Activated CD8-positive, alpha-beta memory T cell treated with anti-CD3 and anti-CD28 coated beads, Interleukin-2, amount 50 U/mL, for 1 hour (primary cell): ENCODE results near the gene PLA2G4A.
"Not testable (repeated sequence)": the region's sequence is repeated elsewhere in the genome, so short reads cannot be mapped to it uniquely, and the experiment has no call there.

Experiments used
- DNase-seq: peaks from one replicate; pipeline ENCODE4 v3.0.0-alpha.2; 2020; ENCODE audit errors: extremely low read depth

PLA2G4A gene

DNA sequence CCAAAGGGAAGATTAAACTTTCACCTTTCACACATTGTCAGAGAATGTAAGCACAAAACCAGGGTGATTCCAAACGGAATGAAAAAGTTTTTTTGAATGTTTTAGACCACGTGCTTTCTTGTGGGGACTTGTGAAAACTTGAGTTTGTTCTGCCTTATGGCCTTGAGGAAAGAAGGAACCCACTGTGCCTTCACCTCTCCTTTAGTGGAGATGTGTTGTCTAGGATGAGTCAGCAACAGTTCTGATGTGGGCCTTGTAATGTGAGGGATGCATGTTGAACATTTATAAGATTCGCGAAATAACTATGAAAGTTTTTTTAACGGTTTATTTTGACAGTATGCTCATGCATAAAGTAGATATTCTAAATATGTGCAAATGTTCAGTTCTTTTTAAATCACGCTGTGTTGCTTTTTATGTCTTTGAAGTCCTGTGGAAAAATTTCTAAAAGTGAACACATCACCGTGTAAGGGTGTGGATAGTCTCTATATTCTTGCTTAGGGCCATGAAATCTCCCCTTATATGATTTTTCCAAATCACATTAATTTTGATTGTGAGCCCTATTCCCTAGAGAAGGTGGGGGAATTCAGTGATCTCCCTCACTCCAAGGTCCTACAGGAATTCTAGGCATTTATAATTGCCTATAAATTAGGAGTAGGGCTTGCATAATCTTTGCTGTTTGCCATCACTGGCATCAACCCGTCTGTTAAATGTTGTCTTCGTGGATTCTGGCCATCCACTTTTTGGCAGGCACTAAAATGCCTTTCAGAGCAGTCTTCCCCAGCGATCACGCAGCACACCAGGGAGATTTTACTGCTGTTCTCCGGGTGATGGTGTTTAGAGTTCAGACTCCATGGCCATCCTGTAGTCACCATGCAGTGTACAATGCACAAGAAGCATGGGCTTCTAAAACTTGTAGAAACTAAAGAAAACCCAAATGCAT, 47.4 kb downstream of the PLA2G4A start:
- no peak for DNase-seq

DNA sequence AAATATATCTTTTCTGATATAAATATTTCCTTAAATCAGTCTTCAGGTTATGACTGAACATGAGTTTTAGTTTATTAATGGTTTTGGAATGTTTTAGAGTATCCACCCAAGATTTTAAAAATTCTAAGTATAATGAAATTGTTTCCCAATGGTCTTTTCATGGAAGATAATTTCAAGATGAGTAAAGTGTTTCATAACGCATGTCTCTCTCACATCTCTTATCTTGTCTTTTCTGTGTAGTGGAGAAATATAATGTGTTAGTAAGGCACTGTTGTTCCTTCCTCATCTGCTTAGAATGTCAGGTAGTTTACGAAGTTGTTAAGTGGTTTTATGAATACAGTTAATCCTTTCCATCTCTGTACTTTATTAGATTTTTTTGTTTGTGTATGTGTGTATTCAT, 49.6 kb downstream of the PLA2G4A start:
- no peak for DNase-seq

DNA sequence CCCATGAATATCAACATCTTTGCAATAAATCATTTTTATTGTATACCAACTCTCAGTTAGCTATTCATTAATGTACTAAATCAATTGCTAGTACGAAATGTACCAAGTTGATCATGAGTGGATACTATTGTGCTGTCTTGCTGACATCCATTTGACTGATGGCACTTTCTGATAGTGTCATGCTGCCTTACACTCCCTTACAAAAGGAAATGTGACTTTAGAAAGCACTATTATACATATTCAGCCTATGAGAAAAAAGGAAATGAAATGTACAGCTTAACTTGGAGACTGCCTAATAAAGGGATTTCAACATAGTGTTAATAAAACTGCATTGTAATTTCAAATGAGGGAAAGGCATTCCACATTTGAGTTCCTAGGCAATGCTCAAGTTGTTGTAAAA, 52.2 kb downstream of the PLA2G4A start:
- no peak for DNase-seq

DNA sequence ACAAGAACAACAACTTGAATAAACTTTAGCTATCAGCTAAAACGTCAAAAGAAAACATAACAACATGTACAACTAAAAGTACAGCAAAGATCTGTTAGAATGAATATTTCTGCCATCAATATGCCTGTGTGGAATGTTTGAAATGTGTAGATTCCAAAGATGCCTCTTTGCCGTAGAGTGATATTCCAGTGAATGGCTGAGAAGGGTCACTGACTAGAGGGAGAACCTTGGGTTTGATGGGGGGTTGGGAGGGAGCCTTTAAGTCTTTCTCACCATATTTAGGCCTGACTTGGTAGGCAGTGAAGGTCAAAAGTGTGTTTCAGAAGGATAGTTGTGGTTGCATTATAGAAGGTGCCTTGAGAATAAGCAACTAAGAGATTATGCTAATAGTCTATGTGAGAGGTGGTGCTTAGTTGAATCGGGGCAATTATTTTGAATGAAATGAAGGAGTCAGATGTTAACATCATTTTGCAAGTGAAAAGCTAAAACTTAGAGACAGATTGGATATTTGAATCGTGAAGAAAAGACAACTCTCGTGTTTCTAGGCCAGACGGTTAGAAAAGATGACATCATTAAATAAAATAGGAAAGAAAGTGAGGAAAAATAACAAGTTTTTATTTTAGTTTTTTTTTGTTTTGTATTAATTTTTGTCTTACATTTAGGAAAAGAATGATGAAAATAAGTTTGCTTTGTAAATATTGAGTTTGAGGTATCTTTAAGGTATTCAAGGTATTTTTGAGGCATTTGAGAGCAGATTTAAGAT, 53.8 kb downstream of the PLA2G4A start:
- no peak for DNase-seq

DNA sequence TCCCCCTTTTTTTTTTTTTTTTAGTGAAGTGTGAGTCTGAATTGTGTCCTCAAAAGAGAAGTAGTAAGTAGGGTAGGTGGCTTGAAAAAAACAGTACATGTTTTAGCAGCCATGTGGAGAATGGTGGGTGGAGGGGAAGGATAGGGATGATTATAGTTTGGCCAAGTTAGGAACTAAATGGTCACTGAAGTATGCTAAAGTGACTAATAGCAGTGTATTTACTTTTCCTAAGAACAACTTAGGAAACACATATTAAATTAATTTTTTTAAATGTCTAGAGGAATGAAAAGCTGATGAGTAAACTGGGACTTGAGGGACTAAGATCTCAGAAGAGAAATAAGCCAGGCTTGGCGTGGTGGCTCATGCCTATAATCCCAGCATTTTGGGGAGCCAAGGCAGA, 55.5 kb downstream of the PLA2G4A start:
- no peak for DNase-seq

DNA sequence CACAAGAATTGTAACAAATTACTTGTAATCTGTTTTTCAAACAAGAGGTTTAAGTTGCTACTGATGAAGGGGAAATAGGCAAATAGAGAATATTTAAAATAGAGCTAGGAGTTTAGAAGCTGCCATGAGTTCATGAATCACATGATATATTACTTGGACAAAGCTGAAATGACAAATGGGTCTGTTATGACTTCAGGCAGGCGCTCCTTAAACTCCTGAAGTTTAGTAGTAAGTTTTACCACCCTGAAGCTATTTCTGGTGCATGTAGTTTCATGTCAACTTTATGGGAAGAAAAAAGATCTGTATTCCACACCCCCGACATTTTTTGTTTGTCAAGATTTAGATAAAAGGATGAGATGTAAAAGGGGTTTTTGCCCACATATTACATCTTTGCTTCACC, 58.5 kb downstream of the PLA2G4A start:
- no peak for DNase-seq

DNA sequence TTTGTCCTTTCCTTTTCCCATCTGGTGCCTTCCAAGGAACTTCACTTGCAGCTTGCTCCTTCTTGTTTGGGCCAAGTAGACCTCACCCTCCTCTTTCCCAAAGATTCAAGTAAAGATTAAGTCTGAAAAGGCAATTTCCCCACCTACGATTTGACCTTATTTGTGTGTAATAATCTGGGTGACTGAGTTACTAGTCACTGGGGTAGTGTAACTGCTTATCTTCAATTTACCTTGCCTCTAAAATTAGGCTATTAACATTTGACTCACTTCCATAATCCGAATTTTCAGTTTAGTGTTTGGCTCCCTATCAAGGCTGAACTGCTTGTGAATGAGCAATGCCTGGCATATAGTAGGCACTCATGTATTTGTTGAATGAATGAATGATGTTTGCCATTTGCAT, 59.6 kb downstream of the PLA2G4A start:
- no peak for DNase-seq

DNA sequence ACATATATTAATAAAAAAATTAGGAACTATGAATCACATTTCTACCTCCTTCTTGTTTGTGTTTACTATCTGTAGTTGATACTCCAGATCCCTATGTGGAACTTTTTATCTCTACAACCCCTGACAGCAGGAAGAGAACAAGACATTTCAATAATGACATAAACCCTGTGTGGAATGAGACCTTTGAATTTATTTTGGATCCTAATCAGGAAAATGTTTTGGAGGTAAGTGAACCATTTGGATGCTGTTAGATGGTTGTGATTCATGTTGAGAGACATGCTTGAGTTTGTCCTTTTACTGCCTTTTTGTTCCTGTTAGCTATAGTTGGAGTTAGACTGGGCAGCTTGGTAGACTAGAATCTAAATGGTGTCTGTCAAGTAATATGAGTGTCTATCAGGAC, 64.2 kb downstream of the PLA2G4A start:
- no peak for DNase-seq

DNA sequence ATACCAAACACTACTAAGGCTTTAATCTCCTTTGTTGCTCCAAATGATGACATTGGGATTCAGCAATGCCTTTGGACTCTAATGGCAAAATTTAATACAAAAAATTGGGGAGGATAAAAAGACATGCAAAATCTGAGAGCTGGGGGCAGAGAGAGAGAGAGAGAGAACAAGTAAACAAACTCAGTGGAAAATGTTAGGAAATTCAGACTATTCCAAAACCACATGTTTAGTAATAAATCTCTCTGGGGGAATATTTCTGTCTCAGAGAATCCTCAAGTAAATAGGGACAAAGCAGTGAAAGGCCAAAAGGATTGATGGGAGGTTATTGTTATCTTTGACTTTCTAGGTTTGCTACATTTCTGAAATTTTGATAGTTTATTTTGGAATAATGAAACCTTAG, 65.7 kb downstream of the PLA2G4A start:
- DNase-seq: no peak

DNA sequence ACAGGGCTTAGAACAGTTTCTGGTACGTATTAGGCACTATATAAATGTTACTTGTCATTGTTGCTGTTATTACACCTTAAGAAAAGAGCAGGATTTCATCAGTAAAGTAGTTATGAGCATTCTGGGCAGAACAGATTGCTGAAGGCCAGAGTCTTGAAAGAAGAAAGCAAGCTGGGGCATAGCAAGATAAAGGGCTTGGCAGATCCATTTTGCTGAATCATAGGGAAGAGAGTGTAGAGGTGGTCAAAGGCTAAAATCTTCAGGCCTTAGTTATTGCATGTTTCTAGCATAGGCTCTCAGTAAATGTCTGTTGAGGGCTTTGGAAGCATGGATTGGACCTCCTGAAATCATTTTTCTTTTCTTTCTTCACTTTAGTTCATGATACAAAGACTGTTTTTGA, 67.5 kb downstream of the PLA2G4A start:
- no peak for DNase-seq

DNA sequence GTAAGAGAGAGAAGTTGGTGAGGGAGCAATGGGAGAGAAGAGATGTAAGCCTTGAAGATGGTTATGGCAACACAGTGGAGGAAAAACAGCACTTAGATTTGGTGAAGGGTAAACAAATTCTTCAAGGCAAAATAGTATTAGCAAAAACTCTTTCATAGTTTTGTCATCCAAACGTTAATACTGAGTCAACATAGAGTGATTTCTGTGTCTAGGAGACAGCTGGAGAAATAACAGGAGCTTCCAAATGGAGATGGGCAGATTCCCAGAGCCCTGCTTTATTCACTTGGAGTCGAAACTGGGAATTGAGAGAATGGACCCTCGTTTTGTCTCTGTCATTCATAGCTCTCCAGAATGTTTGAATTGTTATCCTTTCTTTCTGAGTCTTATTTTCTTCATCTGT, 68.3 kb downstream of the PLA2G4A start:
- no peak for DNase-seq

DNA sequence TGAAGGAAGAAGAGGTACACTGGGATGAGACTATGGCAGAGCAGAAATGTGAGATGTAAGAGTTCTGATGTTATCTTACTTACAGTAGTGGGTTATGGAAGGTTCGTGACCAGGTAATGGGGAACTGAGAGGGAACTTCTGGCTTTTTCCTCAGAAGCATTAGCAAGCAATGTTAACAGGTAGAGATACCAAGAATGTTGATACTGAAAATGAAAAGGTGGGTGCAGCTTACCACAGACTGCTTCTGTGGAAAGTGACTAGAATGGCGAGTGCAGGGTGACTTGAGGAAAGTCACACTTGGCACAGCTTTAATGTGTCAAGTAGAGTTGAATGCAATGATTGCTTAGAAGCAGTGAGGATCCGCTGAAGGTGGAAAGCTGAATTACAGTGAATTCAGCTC, 70.8 kb downstream of the PLA2G4A start:
- DNase-seq: no peak

DNA sequence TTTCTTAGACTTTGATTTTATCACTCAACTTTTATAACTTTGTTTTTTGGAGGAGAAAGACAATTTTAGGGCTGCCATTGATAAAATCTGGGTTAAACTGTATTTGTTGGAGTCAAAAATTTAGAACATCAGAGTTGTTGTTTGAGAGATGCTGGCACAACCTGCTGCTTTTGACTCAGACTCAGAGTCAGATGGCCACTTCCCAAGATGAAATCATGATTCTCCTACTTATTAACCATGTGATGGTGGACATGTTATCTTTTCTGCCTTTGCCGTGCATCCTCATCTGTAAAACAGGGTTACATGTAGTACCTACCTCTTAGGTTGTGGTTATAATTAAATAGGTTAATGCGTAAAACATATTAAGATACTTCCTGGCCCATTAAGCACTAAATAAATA, 71.2 kb downstream of the PLA2G4A start:
- DNase-seq: no peak

DNA sequence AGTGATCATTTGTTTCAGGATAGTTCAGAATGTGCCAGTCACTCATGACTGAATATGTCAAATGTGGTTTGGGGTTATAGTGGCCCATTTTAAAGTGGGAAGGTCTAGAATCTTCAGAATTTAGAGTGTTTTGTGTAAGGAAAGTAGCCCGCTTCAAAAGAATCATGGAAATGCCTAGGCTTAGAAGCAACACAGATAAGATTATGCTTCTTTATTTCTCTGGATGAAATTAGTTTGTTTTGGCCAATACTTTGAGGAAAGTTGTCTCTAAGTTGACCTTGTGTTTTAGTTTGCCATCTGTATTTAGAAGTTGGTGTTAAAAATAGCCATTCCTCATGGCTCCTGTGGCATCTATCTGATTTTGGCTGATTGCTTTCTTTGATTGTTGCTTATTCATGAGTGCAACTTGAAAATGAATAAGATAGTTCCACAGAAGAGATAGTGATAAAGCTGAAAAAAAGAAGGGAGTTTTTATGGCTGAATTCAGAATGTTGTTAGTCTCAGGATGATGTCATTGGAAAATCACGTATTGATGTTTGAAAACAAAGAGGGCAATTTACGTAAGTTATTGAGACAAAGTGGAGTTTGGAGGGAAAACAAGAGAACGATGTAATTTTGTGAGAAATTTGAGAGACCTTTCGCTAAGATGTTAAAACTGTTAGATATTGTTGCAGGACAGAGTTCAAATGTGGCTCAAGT, 71.9 kb downstream of the PLA2G4A start:
- no peak for DNase-seq

DNA sequence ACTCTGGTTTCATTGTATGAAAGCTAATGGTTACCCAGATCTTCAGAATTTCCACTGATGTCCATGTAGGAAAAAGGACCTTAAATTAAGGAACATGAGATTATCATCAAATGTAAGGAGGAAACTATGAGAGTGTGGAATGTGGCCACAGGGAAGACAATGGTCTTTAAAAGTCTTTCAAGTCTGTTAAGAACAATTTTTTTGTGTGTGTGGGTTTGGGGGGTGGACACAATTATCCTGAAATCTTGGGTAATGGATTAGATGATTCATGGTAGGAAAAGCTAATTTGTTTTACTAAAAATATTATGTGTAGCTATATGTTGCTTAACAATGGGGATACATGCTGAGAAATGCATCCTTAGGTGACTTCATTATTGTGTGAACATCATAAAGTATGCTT, 72.9 kb downstream of the PLA2G4A start:
- DNase-seq: no peak

DNA sequence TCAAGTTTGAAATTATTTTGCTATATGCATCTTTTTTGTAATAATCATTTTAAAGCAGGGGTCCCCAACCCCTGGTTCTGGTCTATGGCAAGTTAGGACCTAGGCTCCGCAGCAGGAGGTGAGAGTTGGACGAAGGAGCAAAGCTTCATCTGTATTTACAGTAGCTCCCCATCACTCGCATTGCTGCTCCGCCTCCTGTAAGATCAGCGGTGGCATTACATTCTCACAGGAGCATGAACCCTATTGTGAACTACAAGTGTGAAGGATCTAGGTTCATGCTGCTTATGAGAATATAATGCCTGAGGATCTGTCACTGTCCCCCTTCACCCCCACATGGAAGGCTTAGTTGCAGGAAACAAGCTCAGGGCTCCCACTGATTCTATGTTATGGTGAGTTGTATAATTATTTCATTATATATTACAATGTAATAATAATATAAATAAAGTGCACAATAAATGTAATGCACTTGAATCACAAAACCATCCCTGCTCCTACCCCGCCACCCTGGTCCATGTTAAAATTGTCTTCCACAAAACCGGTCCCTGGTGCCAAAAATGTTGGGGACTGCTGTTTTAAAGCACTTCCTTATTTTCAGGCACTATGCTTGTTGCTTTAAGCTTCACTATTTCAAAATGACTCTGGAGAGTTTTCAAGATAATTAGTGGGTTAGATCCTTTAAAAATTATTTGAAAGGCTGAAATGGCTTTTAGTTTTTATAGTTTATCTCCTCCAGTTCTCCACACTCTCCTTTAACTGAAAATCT, 74.8 kb downstream of the PLA2G4A start:
- DNase-seq: no peak

DNA sequence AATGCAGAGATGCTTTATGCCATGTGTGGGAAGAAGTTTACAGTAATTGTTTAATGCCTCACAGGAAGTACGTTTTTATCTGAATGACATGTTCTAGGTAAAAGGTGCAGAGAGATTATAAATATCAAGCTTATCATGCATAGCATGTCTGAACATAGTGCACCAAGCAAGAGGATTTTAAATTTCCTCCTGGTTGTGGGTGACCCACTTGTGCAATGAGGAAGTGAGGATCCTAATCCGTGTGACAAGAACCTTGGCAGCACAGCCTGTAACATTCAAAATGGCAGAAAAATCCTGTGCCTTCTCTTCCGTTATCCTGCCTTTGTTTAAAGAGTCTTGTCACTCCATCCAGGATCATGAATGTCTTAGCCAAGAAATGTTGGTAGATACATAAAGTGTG, 75.6 kb downstream of the PLA2G4A start:
- DNase-seq: no peak

DNA sequence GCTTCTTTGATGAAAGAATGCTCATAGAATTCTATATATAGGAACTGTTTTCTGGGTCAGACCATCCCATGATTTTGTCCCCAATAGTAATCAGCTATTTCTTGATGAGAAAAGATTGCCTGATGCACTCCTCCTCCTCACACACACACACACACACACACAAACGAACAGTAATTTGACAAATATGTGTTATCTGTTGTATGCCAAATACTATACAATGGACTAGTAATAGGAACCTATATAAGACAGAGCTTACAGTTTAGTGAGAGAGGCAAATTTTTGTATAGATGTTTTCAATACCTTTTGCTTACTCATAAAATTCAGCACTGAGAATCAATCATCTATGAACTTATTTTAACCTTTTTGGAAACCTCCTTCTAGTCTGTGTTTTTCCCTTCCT, 76.8 kb downstream of the PLA2G4A start:
- DNase-seq: no peak

DNA sequence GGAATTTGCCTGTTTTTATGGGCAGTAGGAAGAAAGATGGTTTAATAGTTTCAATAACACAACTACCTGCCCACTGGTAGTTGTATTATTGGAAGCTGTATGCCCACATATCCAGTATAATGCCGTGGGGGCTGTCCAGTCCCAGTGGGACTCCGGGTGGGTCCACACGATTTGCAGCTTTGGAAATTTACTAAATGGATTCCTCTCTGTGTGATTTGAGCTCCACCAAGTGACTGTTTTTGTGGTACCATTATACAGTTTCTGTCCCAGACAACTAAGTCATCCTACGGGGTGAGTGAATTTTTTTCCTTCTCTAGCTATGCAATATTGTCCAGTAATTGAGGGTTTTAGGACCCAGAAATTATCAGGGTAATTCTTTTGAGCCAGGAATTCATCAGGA, 86.8 kb downstream of the PLA2G4A start:
- DNase-seq: no peak

DNA sequence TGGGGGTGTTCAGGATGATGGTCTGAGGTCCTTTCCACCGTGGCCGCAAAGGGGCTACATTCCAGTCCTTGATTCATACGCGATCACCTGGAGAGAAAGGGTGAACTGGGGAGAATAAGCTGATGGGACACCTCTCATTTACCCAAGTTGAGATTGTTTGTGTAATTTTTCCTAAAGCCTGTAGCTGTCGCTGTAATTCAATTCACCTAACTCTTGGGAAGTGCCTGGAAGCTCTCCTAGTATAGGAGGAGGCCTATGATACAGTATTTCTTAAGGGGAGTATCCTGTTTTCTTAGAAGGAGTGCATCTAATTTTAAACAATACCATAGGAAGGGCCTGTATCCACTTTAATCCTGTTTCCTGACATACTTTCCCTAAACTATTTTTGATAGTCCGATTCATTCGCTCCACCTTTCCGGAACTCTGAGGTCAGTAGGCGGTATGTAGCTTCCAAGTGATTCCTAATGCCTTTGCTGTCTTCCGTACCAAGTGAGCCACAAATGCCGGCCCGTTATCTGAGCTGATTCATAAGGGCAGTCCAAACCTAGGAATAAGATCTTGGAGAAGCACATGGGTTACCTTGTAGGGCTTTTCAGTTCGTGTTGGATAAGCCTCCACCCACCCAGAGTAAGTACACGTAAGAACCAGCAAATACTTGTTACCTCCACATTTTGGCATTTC, 88.5 kb downstream of the PLA2G4A start:
- DNase-seq: not testable (repeated sequence)

DNA sequence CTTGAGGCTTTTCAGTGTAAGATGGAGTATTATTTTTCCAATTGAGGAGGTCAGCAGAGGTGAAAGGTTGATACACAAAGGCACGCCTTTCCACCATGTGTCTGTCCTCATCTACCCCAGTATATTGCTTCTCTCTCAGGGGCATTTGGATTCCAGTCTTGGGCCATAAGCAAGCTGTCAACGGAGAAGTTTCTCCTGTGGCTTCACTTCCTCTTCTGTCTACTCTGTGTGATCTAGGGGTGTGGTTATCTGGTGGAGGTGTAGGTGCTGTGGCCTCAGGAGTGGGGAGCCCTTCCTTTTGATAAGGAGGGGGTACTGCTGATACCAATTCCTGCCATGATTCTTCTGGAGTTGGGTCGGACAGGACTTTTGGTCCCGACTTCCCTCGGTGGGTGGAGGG, 92.6 kb downstream of the PLA2G4A start:
- not testable (repeated sequence) for DNase-seq
